Adrenal gland (tissue), 12 donors: ENCODE measurements around the gene EFNA5. TPM values are rescaled to one million over a fixed set of nuclear protein-coding genes. Genes with fewer than 3 reads are reported as not detected.

Experiments used
- DNase-seq, 7 donors: peaks; one replicate each; pipeline ENCODE4 v3.0.0-alpha.2; 2019 to 2020
- H3K27ac ChIP-seq, 5 donors: fragments of 200-600 bp; sonication (generic) in 4 of 5; 1 replicate in 3 of 5; 2 replicates in 2 of 5; pipeline versions ENCODE4 v1.5.1 to v1.8.0; 2016 to 2020; ENCODE audit warnings: mild to moderate bottlenecking in 1 of 5
- H3K27me3 ChIP-seq: fragments of 200-600 bp; 2 replicates; pipeline ENCODE4 v1.8.0; 2021
- H3K36me3 ChIP-seq, 2 donors: fragments of 200-600 bp; replicated peaks in 1 of 2; 1 replicate in 1 of 2; 2 replicates in 1 of 2; pipeline versions ENCODE4 v1.5.1 to v1.8.0; 2018 to 2022
- H3K4me1 ChIP-seq, 2 donors: fragments of 200-600 bp; replicated peaks in 1 of 2; 1 replicate in 1 of 2; 2 replicates in 1 of 2; pipeline versions ENCODE4 v1.5.1 to v1.8.0; 2018 to 2021
- H3K4me3 ChIP-seq, 4 donors: fragments of 200-600 bp; sonication (generic) in 3 of 4; one replicate each; pipeline ENCODE4 v1.5.1; 2016 to 2018
- H3K9me3 ChIP-seq, 3 donors: fragments of 200-600 bp; sonication (generic) in 1 of 3; replicated peaks in 1 of 3; 1 replicate in 2 of 3; 2 replicates in 1 of 3; pipeline versions ENCODE4 v1.5.1 to v1.8.0; 2016 to 2021
- POLR2A ChIP-seq, 2 donors: fragments of 450-650 bp; IDR thresholded peaks; one replicate each; pipeline ENCODE4 v1.6.1; 2017; ENCODE audit warnings: antibody characterized with exemption in 2 of 2, mild to moderate bottlenecking in 2 of 2, moderate library complexity in 1 of 2
- WGBS, 4 donors: extraction: QIAGEN DNeasy Blood & Tissue Kit in 2 of 4; methylation state at CpG; one replicate each; pipeline versions ENCODE4 v1.1.5 to v1.1.7; 2013 to 2017; 5-methylcytosine and 5-hydroxymethylcytosine counted together
- intact Hi-C, 2 donors: fragments of 100-400 bp; cut with DNase I; formaldehyde crosslinking; loops; one replicate each; pipeline versions ENCODE4 v1.14.1 to v1.15.0; 2022 to 2023
- polyA plus RNA-seq, 3 donors: library from polyadenylated mRNA; stranded (reverse); fragments of 200-250 nt in 2 of 3; fragments of 350-450 nt in 1 of 3; fragmentation: Illumina TruSeq in 1 of 3; extraction: RNeasy Lipid Tissue Mini Kit (QIAGEN cat#74804) in 1 of 3; gene quantifications; one replicate each; pipeline ENCODE4 v1.2.3, GENCODE V29; 2013 to 2014
- total RNA-seq, 9 donors: library from RNA; depleted of rRNA in 4 of 9; stranded (reverse); fragments of >200 nt in 4 of 9; fragments of 120-200 nt in 1 of 9; fragmentation: NEBNext Ultra II Directional in 1 of 9; extraction: Animal tissue kit (Norgen Biotek cat#: 25700) in 1 of 9; gene quantifications; one replicate each; pipeline versions ENCODE4 v1.1.0 to v1.2.4, GENCODE V29; 2013 to 2023
- TF ChIP-seq, protein P1 (sequence below), 6 experiments: fragments of 450-650 bp in 4 of 6; fragments of 200-600 bp in 2 of 6; sonication (generic) in 1 of 6; IDR thresholded peaks; 1 replicate in 5 of 6; 2 replicates in 1 of 6; pipeline versions ENCODE4 v1.5.1 to v1.8.0; 2016 to 2021; ENCODE audit warnings: antibody characterized with exemption in 6 of 6, mild to moderate bottlenecking in 2 of 6, moderate library complexity in 1 of 6
- donor health status: healthy with polysubstance abuse.
- donor health status: Bipolar disorder and iron deficiency.
- donor health status: DM: yes; HTN: yes; CAD: no.
- donor health status: DM: no; HTN: no; CAD: no.
- donor health status: DM: no; HTN: no; CAD: no.
- donor health status: DM: yes; HTN: yes; CAD: no.

The EFNA5 gene
- total and polyA plus RNA-seq, 12 donors: 0.06 to 11.8 (median 1.6) TPM

DNA sequence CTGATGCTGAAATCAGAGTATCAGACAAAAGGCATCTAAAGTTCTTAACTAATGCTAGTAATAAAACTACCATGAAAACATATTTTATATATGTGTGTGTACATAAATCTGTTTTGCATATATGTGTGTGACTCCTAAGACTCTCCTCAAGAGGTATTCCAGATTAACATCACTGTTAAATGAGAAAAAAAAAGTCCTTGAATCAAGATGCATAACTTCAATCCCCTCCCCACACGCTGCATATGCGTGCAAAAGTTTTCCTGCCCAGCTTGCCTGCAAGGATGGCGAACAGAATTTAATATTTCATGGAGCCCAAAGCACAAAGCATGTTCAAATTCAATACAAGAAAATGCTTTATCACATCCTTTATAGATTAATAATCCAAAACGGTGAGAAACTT is 34.7 kb downstream of the EFNA5 start:
- WGBS, 4 donors: 77 to 83% (median 80%) methylated on average over 4 of the region's 4 CpGs
- Histone ChIP-seq H3K27me3 (no peaks in the 10 kb centered on the region), H3K36me3 (no peaks in the 10 kb centered on the region), H3K9me3 (no peaks in the 10 kb centered on the region), H3K27ac (no peak overlapping the region), H3K4me3 (no peak overlapping the region), H3K4me1 (no peaks in the 10 kb centered on the region)
- intact Hi-C loops: no loop called here
- DNase-seq: no peak
- no peak for TF ChIP-seq POLR2A (IDR thresholded peaks at IDR 0.05)
- TF ChIP-seq, protein P1, sequence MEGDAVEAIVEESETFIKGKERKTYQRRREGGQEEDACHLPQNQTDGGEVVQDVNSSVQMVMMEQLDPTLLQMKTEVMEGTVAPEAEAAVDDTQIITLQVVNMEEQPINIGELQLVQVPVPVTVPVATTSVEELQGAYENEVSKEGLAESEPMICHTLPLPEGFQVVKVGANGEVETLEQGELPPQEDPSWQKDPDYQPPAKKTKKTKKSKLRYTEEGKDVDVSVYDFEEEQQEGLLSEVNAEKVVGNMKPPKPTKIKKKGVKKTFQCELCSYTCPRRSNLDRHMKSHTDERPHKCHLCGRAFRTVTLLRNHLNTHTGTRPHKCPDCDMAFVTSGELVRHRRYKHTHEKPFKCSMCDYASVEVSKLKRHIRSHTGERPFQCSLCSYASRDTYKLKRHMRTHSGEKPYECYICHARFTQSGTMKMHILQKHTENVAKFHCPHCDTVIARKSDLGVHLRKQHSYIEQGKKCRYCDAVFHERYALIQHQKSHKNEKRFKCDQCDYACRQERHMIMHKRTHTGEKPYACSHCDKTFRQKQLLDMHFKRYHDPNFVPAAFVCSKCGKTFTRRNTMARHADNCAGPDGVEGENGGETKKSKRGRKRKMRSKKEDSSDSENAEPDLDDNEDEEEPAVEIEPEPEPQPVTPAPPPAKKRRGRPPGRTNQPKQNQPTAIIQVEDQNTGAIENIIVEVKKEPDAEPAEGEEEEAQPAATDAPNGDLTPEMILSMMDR (IDR thresholded peaks at IDR 0.05): no peak

DNA sequence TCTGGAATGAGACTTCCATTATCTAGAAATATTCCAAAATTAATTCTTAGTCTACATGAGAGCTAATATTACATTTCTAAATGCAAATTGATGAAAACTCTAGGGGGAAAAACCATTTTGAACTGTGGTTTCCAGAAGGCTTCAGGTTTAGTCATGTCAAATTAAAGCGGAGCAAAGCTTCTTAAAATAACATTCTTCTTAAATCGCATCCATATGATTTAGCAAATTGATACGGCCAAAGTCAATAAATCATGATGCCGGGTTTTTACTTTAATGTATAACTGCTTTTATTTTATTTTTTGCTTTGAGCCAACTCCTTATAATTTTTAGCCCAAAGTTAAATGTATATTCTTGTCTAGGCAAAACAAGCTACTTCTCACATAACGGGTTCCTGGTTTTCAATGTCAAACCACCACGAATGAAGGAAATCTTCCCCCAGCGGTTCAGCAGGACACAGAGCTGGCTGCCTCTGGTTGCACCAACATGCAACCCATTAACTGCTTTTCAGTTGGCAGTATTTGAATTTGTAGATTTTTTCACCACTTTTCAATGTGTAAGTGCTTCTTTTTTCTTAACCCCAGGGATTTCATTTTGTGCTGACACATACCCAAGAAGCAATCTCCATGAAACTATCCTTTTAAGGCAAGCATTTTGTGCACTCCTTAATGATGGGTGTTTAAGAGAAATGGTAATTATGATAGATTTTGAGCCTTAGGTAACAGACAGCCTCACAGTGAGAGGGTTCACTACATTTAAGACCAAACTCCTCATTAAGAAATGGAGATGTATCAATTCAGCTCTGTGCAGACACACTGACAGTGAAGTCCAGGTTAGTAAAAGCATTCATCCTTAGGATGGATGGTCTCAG is 35.5 kb downstream of the EFNA5 start:
- Histone ChIP-seq H3K9me3 (no peaks in the 10 kb centered on the region), H3K4me3 (no peak overlapping the region), H3K36me3 (no peaks in the 10 kb centered on the region), H3K27ac (no peak overlapping the region), H3K4me1 (no peaks in the 10 kb centered on the region), H3K27me3 (no peaks in the 10 kb centered on the region)
- TF ChIP-seq, protein P1 (IDR thresholded peaks at IDR 0.05): no peak
- no peak for TF ChIP-seq POLR2A (IDR thresholded peaks at IDR 0.05)
- DNase-seq: no peak
- WGBS, 4 donors: 92 to 94% (median 93%) methylated on average over 7 of the region's 7 CpGs
- intact Hi-C loops: no loop called here

DNA sequence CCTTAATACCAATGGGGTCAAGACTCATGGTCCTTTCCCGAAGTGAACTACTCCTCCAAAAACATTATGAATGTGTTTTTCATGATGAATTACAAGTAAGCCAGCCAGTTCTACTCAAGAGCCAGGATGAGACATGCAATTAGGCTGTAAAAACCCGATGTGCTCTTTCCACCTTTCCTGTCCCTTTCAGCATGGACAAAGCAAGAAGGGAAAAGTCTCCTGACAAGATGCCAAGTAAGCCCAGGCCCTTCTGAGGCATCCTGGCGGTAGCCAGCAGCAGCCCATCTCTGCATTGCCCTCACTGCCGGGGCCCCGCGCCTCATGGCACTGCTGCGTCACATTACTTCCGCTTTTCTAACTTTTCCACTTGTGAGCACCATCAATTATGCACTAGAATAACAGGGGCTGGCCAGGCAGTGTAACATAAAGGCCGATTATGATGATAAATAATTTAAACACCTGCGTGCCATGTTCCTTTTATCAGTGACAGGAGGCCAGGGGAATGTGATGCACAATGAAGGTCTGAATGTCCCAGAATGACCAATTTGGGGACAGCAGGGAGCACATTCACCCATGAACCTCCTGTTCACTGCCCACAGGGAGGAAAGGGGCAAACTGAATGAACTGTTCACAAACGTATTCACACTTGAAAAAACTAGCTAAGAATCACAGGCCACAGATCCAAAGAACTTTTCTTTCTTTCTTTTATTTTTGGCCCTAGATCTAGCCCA is 37.4 kb downstream of the EFNA5 start:
- TF ChIP-seq, protein P1 (IDR thresholded peaks at IDR 0.05): no peak
- TF ChIP-seq POLR2A (IDR thresholded peaks at IDR 0.05): no peak
- H3K4me3 ChIP-seq: no peak overlapping the region
- DNase-seq: no peak
- no peaks in the 10 kb centered on the region for H3K36me3 ChIP-seq
- H3K9me3 ChIP-seq: no peaks in the 10 kb centered on the region
- no peak overlapping the region for H3K27ac ChIP-seq
- H3K4me1 ChIP-seq: no peaks in the 10 kb centered on the region
- no peaks in the 10 kb centered on the region for H3K27me3 ChIP-seq
- 66 to 74% (median 73%) methylated on average over 11 of the region's 11 CpGs for WGBS, 4 donors
- intact Hi-C loops: no loop called here

DNA sequence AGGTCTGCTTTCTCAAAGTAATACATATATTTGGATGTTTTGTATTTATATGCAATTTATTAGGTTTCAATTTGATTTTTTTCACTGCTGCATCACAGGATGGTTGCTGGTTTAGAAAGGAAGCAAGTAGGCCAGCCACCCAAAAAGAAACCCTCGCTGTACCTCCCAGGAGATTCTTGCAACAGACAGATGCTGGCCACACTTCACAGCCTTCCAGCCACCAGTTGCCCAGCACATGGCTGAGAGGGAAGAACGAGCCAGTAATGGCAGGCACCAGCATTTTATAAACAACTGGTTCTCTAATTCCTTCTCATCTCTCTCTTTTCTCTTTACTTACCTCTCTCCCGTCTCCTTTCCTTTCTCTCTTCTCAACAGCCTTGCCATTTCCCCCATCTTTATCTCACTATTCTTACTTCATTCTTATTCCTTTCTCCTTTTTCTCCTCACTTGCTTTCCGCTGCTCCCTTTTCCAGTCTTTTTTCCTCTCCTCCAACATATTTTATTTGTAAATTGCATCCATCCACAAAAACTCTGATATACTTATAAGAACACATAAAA is 38.9 kb downstream of the EFNA5 start:
- Histone ChIP-seq H3K36me3 (no peaks in the 10 kb centered on the region), H3K27ac (no peak overlapping the region), H3K4me1 (no peaks in the 10 kb centered on the region), H3K4me3 (no peak overlapping the region), H3K9me3 (no peaks in the 10 kb centered on the region), H3K27me3 (no peaks in the 10 kb centered on the region)
- TF ChIP-seq, protein P1 (IDR thresholded peaks at IDR 0.05): no peak
- no peak for TF ChIP-seq POLR2A (IDR thresholded peaks at IDR 0.05)
- 81 to 91% (median 86%) methylated on average over 4 of the region's 4 CpGs for WGBS, 4 donors
- intact Hi-C loops: no loop called here
- no peak for DNase-seq
